Measurements from ENCODE around the gene TMEM183A.

- TF ChIP-seq, protein P1, sequence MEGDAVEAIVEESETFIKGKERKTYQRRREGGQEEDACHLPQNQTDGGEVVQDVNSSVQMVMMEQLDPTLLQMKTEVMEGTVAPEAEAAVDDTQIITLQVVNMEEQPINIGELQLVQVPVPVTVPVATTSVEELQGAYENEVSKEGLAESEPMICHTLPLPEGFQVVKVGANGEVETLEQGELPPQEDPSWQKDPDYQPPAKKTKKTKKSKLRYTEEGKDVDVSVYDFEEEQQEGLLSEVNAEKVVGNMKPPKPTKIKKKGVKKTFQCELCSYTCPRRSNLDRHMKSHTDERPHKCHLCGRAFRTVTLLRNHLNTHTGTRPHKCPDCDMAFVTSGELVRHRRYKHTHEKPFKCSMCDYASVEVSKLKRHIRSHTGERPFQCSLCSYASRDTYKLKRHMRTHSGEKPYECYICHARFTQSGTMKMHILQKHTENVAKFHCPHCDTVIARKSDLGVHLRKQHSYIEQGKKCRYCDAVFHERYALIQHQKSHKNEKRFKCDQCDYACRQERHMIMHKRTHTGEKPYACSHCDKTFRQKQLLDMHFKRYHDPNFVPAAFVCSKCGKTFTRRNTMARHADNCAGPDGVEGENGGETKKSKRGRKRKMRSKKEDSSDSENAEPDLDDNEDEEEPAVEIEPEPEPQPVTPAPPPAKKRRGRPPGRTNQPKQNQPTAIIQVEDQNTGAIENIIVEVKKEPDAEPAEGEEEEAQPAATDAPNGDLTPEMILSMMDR (IDR thresholded peaks at IDR 0.05) = no peak
- TF ChIP-seq POLR2AphosphoS5 (IDR thresholded peaks at IDR 0.05; ENCODE audit: low read depth, low read length) = no peak
- no peak for TF ChIP-seq EZH2phosphoT487 (IDR thresholded peaks at IDR 0.05; ENCODE audit: borderline replicate concordance, low read depth)
- no peak for TF ChIP-seq TAF1 (IDR thresholded peaks at IDR 0.05; ENCODE audit: borderline replicate concordance, low read depth, low read length)
- no peak for TF ChIP-seq SMC3 (IDR thresholded peaks at IDR 0.05; ENCODE audit: low read depth, low read length)
- TF ChIP-seq RAD21 (IDR thresholded peaks at IDR 0.05; ENCODE audit: low read length) = no peak
- TF ChIP-seq CHD2 (IDR thresholded peaks at IDR 0.05; ENCODE audit: low read length, partially characterized antibody) = no peak
- TF ChIP-seq PBX3 (IDR thresholded peaks at IDR 0.05) = no peak
- TF ChIP-seq SIN3A (IDR thresholded peaks at IDR 0.05; ENCODE audit: borderline replicate concordance, low read depth, low read length) = no peak
- TF ChIP-seq, protein P2, sequence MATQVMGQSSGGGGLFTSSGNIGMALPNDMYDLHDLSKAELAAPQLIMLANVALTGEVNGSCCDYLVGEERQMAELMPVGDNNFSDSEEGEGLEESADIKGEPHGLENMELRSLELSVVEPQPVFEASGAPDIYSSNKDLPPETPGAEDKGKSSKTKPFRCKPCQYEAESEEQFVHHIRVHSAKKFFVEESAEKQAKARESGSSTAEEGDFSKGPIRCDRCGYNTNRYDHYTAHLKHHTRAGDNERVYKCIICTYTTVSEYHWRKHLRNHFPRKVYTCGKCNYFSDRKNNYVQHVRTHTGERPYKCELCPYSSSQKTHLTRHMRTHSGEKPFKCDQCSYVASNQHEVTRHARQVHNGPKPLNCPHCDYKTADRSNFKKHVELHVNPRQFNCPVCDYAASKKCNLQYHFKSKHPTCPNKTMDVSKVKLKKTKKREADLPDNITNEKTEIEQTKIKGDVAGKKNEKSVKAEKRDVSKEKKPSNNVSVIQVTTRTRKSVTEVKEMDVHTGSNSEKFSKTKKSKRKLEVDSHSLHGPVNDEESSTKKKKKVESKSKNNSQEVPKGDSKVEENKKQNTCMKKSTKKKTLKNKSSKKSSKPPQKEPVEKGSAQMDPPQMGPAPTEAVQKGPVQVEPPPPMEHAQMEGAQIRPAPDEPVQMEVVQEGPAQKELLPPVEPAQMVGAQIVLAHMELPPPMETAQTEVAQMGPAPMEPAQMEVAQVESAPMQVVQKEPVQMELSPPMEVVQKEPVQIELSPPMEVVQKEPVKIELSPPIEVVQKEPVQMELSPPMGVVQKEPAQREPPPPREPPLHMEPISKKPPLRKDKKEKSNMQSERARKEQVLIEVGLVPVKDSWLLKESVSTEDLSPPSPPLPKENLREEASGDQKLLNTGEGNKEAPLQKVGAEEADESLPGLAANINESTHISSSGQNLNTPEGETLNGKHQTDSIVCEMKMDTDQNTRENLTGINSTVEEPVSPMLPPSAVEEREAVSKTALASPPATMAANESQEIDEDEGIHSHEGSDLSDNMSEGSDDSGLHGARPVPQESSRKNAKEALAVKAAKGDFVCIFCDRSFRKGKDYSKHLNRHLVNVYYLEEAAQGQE (IDR thresholded peaks at IDR 0.05; ENCODE audit: low read depth, low read length) = no peak
- TF ChIP-seq JUND (IDR thresholded peaks at IDR 0.05) = no peak
These were observed 27.7 kb upstream of the TMEM183A start for GRCh38 chr1:202979459-202979858.

Data from SK-N-SH (cell line).